PC-3 (cell line): ENCODE measurements around the gene CHAF1A.

Experiments
- CTCF ChIP-seq: fragments of 300-600 bp; sonication (generic); conservative IDR thresholded peaks from 2 replicates; pipeline ENCODE4 v1.5.1; 2017; ENCODE audit warnings: antibody characterized with exemption, low read depth, mild to moderate bottlenecking, low read length
- EZH2 ChIP-seq: fragments of 300-600 bp; sonication (generic); IDR thresholded peaks from one replicate; pipeline ENCODE4 v1.6.1; 2017; ENCODE audit warnings: antibody characterized with exemption, mild to moderate bottlenecking, low read length; ENCODE audit not compliant: unreplicated experiment
- EZH2phosphoT487 ChIP-seq: fragments of 300-600 bp; sonication (generic); IDR thresholded peaks from 2 replicates; pipeline ENCODE4 v1.6.1; 2018; ENCODE audit warnings: mild to moderate bottlenecking, antibody characterized with exemption, low read length, borderline replicate concordance

DNA sequence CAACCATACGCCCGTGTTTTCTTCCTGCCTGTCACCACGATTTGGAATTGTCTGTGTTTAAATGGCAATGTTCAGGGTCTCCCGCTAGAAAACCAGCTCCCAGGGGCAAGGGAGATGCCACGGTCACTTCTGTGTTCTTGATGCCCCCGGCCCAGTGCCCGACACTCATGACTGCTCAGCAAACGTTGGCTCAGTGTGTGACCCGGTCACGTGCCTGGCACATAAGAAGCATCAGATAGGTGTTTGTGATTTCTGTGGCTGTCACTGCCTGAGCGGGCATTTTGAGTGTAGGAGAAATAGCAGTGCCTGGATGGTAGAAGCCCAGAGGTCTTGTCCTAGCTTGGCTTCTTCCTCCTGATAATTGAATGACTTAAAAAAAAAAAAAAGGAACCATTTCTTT, 85.1 kb downstream of the CHAF1A start:
- TF ChIP-seq EZH2 (no peak), CTCF (no peak), EZH2phosphoT487 (no peak)
